ENCODE results near the gene OSM. TPM values are rescaled to one million over a fixed set of nuclear protein-coding genes. Genes with fewer than 3 reads are reported as not detected.
"Not testable (repeated sequence)": the region's sequence is repeated elsewhere in the genome, so short reads cannot be mapped to it uniquely, and the experiment has no call there.

The OSM gene
- total RNA-seq, 2 donors from 2014 or later: not detected

- Histone ChIP-seq H3K9me3 (no peaks in the 10 kb centered on the region), H3K4me1 (peaks cover 20% of the 10 kb centered on the region), H3K27ac (no peak overlapping the region), H3K4me3 (no peak overlapping the region), H3K27me3 (no peaks in the 10 kb centered on the region), H3K36me3 (replicated peaks in 1 of 2; ENCODE audit: insufficient read depth in 1 of 2, low read depth in 2 of 2) (no peaks in the 10 kb centered on the region)
- TF ChIP-seq CTCF (IDR thresholded peaks at IDR 0.05) (no peak), POLR2A (IDR thresholded peaks at IDR 0.05) (no peak)
- no peak for ATAC-seq
- DNase-seq: no peak
- intact Hi-C loops (cut with DNase I): no loop called here
- WGBS, 2 donors: 81 to 83% methylated on average over 24 to 26 of the region's 27 CpGs
These were observed 27.8 kb downstream of the OSM start for GRCh38 chr22:30238661-30239487.

GRCh38 chr22:30238136-30238535, 28.5 kb downstream of the OSM start:
- no peak overlapping the region for H3K4me3 ChIP-seq
- DNase-seq: no peak
- peaks cover 20% of the 10 kb centered on the region for H3K4me1 ChIP-seq
- TF ChIP-seq CTCF (IDR thresholded peaks at IDR 0.05) (no peak), POLR2A (IDR thresholded peaks at IDR 0.05) (no peak)
- no peaks in the 10 kb centered on the region for H3K27me3 ChIP-seq
- intact Hi-C loops (cut with DNase I): no loop called here
- ATAC-seq: no peak
- 95% methylated on average over 7 to 9 of the region's 9 CpGs for WGBS, 2 donors
- no peaks in the 10 kb centered on the region for H3K36me3 ChIP-seq (replicated peaks in 1 of 2; ENCODE audit: insufficient read depth in 1 of 2, low read depth in 2 of 2)
- H3K9me3 ChIP-seq: no peaks in the 10 kb centered on the region
- H3K27ac ChIP-seq: no peak overlapping the region

GRCh38 chr22:30236875-30237274, 29.8 kb downstream of the OSM start:
- Histone ChIP-seq H3K9me3 (no peaks in the 10 kb centered on the region), H3K4me3 (no peak overlapping the region), H3K27ac (no peak overlapping the region), H3K4me1 (peaks cover 20% of the 10 kb centered on the region), H3K27me3 (no peaks in the 10 kb centered on the region), H3K36me3 (replicated peaks in 1 of 2; ENCODE audit: insufficient read depth in 1 of 2, low read depth in 2 of 2) (no peaks in the 10 kb centered on the region)
- intact Hi-C loops (cut with DNase I): no loop called here
- no peak for TF ChIP-seq CTCF (IDR thresholded peaks at IDR 0.05)
- TF ChIP-seq POLR2A (IDR thresholded peaks at IDR 0.05): no peak
- 94 to 96% methylated on average over 5 of the region's 5 CpGs for WGBS, 2 donors
- no peak for DNase-seq
- no peak for ATAC-seq

DNA sequence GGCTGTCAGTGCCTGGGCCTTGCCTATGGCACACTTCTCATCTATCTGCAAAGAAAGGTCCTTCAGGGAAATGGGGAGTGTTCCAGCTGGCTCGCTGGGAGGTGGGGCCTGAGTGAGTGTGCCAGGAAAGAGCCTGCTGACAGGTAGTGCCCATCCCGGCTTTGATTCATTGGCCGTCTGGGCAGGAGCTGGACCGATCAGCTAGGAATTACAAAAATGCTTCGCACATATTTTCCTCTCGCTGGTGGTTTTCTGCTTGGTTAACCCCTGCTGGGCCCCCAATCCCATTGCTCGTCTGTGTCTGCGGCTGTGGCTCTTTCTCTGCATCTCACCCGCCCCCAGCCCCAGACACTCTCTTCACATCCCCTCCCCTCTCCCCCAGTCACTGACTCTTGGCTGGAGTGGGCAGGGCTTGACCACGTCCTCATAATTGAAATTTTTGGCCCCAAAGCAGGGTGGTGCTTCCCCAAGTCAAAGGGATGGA, 30.9 kb downstream of the OSM start:
- no peak for TF ChIP-seq POLR2A (IDR thresholded peaks at IDR 0.05)
- H3K9me3 ChIP-seq: no peaks in the 10 kb centered on the region
- peak in 3 of 4 donors; percentile 42 to 71 (median 59) for DNase-seq
- no peaks in the 10 kb centered on the region for H3K36me3 ChIP-seq (replicated peaks in 1 of 2; ENCODE audit: insufficient read depth in 1 of 2, low read depth in 2 of 2)
- H3K4me3 ChIP-seq: no peak overlapping the region
- H3K4me1 ChIP-seq: peaks cover 20% of the 10 kb centered on the region
- WGBS, 2 donors: 62 to 70% methylated on average over 10 of the region's 10 CpGs
- intact Hi-C loops (cut with DNase I): no loop called here
- peak overlapping the region in 2 of 4 donors; percentile 61 to 63 for H3K27ac ChIP-seq
- no peaks in the 10 kb centered on the region for H3K27me3 ChIP-seq
- peak; percentile 75 for ATAC-seq

DNA sequence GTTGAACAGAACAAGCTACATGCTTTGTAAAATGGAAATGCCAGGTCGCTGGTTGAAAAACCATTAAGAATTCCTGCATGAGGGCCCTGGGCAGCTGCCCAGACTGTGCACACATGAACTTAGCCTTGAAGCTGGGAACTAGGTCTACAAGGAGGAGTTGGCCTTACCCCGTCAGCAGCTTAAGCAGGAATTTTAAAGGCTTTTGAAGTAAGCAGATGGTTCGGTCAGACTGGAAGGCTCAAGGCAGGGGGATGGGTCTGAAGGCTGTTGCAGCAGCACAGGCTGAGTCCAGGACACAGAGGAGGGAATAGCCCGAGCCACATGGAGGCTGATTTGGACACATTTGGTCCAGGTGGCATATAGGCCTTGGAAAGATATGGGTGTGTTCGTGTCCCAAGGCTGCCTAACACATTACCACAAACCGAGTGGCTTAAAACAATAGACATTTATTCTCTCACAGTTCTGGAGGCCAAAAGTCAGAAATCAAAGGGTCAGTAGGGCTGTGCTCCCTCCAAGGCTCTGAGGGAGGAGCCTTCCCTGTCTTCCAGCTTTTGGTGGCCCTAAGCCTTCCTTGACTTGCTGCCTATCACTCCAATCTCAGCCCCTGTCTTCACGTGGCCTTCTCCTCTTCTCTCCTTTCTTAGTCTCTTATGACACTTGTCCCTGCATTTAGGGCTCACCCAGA, 31.7 kb downstream of the OSM start:
- H3K4me1 ChIP-seq: peaks cover 20% of the 10 kb centered on the region
- ATAC-seq (peak; percentile 62), DNase-seq (peak; percentile 37 to 74 (median 71))
- H3K27ac ChIP-seq: peak overlapping the region; percentile 31 to 63 (median 60)
- no peak for TF ChIP-seq CTCF (IDR thresholded peaks at IDR 0.05)
- TF ChIP-seq POLR2A (IDR thresholded peaks at IDR 0.05): no peak
- no peaks in the 10 kb centered on the region for H3K27me3 ChIP-seq
- no peak overlapping the region for H3K4me3 ChIP-seq
- intact Hi-C loops (cut with DNase I): no loop called here
- no peaks in the 10 kb centered on the region for H3K36me3 ChIP-seq (replicated peaks in 1 of 2; ENCODE audit: insufficient read depth in 1 of 2, low read depth in 2 of 2)
- H3K9me3 ChIP-seq: no peaks in the 10 kb centered on the region
- 18 to 35% methylated on average over 7 of the region's 7 CpGs for WGBS, 2 donors

GRCh38 chr22:30234325-30234724, 32.3 kb downstream of the OSM start:
- H3K4me3 ChIP-seq; ATAC-seq; H3K36me3 ChIP-seq (replicated peaks in 1 of 2; ENCODE audit: insufficient read depth in 1 of 2, low read depth in 2 of 2); DNase-seq; intact Hi-C loops (cut with DNase I); H3K27me3 ChIP-seq; H3K9me3 ChIP-seq: not testable (repeated sequence)
- H3K4me1 ChIP-seq: peaks cover 20% of the 10 kb centered on the region
- WGBS, 2 donors: 73 to 94% methylated on average over 3 of the region's 3 CpGs
- peak overlapping the region in 3 of 4 donors; percentile 31 to 63 (median 61) for H3K27ac ChIP-seq

All from body of pancreas (tissue), 4 donors.